ENCODE results near the gene SLC33A1. TPM values are rescaled to one million over a fixed set of nuclear protein-coding genes. Genes with fewer than 3 reads are reported as not detected.

Gene SLC33A1
- total and polyA plus RNA-seq, 2 of the 8 experiments (the other 6 are each of a cell fraction or from before 2014, with no cell fraction given), result 15.6 to 24.2 TPM

DNA sequence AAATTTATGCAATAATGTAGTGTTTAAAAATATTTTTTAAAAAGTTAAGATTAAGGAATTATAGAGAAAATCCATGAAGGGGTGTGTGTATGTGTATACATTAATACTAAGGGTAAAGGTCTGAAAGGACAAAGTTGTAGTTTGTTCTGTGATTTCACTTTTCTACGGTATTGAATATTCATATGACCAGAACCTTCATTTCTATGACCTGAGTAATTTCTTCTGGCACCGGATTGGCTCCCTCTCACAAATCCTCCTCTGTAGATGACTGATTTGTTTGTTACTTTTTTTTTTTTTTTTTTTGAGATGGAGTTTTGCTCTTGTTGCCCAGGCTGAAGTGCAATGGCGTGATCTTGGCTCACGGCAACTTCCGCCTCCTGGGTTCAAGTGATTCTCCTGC lies 37.1 kb upstream of the SLC33A1 start (continued):
- TF ChIP-seq BCL11A (IDR thresholded peaks at IDR 0.05; ENCODE audit: low read depth in 2 of 2, low read length in 2 of 2) (no peak), SP4 (IDR thresholded peaks at IDR 0.05; ENCODE audit: low read length) (no peak)
